GM18517 (cell line): ENCODE results near the gene CELF4.
A peak's percentile ranks its signal among the peaks of the same experiment; 100 is the strongest.

ENCODE experiments used
- ATAC-seq: cut with Tn5 transposase; IDR thresholded peaks from one replicate; pipeline ENCODE4 v1.9.1; 2021; ENCODE audit warnings: mild to moderate bottlenecking, moderate library complexity; ENCODE audit not compliant: unreplicated experiment

CELF4 gene

GRCh38 chr18:37565101-37565976 lies at the start of gene CELF4:
Gene CELF4 (minus strand): TSS chr18:37565798.
- no peak for ATAC-seq

- ATAC-seq: no peak
Observed at GRCh38 chr18:37613253-37613565, 47.6 kb upstream of the CELF4 start.

- no peak for ATAC-seq
Observed at GRCh38 chr18:37612524-37613252, 47.1 kb upstream of the CELF4 start.

- no peak for ATAC-seq
Observed at GRCh38 chr18:37611614-37612279, 46.1 kb upstream of the CELF4 start.

DNA sequence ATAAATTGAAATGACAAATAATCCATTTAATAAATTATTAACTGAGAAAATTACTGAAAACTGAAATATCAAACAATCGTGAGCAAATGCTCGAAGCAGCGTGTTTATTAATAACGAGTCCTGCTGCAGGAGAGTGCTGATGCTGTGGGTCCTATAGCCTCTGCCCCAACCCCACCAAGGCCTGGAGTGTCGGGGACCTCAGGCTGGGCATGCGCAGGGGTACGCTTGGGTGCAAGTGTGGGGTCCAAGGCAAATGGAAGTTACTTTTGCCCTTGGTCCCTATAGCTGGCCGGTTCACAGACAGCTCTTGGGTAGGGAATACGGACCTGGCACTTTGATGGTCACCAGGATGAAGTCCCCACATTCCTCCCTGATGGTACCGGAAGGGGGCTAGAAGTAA lies 43.3 kb upstream of the CELF4 start:
- no peak for ATAC-seq

GRCh38 chr18:37607281-37607680 lies 41.7 kb upstream of the CELF4 start:
- no peak for ATAC-seq

GRCh38 chr18:37604032-37604431 lies 38.4 kb upstream of the CELF4 start:
- ATAC-seq: no peak

DNA sequence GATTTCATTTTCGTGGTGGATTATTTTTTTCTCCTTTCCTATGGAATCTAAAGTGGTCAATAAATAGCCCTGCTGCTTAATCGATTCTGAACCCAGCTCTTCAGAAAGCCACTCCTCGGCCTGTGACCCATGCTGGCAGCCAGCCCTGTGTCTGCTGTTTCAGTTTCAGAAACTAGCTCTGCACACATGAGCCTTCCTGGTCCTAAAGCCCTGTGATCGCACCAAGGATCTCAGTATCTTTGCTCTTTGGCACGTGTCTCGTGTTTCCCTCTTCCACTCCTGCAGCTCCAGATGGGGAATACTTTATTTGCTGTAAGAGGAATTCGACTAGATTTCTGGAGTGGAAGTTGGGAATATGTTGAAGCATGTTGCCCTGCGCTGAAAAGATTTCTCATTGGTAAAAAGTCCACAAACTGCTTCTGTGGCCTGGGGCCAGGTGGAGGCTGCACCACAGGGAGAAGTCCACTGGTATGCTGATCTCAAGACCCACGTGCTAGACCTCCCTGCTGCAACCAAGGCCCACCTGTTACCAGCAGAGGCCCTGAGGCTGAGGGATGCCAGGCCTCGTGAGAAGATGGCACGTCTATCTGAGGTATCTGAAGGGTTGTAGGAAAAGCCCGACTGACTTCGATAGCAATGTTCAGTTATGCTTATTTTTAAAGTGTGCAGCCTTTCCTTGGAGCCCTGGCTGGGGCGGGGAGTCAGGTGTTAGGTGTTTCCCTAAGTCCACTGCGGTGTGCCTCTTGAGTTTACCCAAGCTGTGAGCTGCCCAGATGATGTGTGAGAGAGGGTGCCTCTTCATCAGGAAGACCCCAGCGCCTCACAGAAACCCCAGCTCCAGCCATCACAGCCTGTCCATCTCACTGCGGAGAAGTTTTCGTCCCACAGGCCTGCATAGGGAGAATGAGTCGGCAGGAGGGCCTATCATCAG lies 33.6 kb upstream of the CELF4 start:
- ATAC-seq: no peak

- no peak for ATAC-seq
Observed at GRCh38 chr18:37598396-37598795, 32.8 kb upstream of the CELF4 start.

GRCh38 chr18:37590346-37590745 lies 24.7 kb upstream of the CELF4 start:
- no peak for ATAC-seq

DNA sequence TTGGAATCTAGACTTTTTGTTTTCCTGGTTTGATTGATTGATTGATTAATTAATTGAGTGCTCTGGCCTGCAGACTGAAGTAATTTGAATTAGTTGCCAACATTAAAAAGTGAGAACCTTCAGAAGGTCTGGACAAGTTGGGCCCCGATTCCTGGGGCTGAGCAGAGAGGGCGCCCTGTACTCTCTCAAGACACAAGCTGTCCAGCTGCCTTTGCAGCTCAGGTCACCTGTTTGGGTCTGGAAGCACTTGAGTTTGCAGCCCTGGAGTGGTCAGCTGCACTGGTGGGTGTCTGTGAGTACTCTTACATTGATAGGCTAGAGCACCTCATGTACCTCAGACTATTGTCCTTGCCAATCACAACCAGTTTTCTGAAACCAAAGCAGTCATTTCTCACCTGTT lies 22.7 kb upstream of the CELF4 start:
- ATAC-seq: no peak

GRCh38 chr18:37586656-37587225 lies 21.1 kb upstream of the CELF4 start:
- ATAC-seq: no peak

DNA sequence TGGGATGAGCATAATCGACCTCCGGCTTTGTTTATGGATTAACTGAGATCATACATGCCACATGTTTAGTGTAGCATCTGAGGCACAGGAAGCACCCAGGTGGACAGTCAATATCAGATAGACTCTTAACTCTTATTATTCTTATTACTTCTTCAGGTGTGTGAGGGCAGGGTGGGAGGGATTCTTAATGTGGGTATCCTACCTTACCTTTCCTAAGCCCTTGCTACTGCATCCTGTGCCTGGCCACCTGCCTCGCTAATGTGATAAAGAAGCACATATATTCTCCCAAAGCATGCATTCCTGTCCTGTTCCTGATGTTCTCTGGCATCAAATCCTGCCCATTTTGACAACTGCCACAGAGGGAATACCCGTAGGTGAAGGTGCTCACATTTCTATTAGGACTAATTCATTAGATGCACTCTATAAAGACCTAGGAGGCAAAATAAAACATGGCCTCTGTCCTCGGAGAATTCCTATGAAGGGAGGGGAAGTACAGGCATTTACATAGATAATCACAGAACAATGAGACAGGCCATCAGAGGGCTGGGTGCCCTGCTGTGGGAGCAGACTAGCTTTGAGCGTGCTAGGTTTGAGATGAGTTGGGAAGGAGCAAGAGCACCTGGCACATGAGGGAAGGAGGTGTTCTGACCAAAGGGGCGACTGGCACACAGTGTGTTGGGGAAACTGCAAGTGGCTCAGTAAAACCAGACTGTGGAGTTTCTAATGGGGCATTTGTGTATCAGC lies 19.5 kb upstream of the CELF4 start:
- no peak for ATAC-seq

GRCh38 chr18:37584217-37584616 lies 18.6 kb upstream of the CELF4 start:
- ATAC-seq: no peak

- ATAC-seq: no peak
Observed at GRCh38 chr18:37582261-37582660, 16.7 kb upstream of the CELF4 start.

GRCh38 chr18:37578886-37579513 lies 13.4 kb upstream of the CELF4 start:
- ATAC-seq: peak; percentile 72

DNA sequence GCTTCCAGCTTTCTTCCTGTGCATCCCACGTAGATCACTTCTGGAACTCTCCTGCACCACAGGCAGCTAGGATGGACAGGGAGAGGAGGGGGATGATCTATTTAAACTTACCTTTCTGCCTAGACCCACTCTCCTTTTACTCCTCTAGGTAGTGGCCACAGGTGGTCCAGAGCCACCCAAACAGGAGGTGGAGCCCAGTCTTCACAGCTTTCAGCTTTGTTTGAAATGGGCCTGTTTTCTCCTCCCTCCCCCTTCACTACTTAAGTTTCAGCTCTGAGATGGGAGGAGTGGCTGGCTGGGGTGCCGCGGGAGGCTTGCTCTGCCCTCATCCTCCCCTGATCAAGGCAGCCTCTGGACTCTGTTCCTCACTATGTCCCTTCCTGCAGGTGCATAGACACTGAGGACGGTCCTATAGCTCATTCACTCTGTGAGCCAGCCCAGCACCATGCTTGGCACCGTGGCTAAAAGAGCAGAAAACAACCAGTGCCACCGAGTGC lies 12.6 kb upstream of the CELF4 start:
- no peak for ATAC-seq

- no peak for ATAC-seq
Observed at GRCh38 chr18:37577051-37577611, 11.5 kb upstream of the CELF4 start.

GRCh38 chr18:37575646-37576045 lies 10.0 kb upstream of the CELF4 start:
- no peak for ATAC-seq
